Osteoblast (primary cell): Measurements from ENCODE around the gene PCDH15. TPM values are rescaled to one million over a fixed set of nuclear protein-coding genes. Genes with fewer than 3 reads are reported as not detected.

ENCODE experiments used
- DNase-seq: peaks from one replicate; pipeline ENCODE4 v3.0.0; 2011; ENCODE audit warnings: low spot score, mixed read lengths; ENCODE audit not compliant: insufficient read length; ENCODE audit errors: missing footprints
- H2AFZ ChIP-seq: 2 replicates; pipeline ENCODE4 v1.6.0; 2011; ENCODE audit warnings: mild to moderate bottlenecking, low read length
- H3K27ac ChIP-seq: 2 replicates; pipeline ENCODE4 v1.5.1; 2011; ENCODE audit warnings: mild to moderate bottlenecking, low read depth, low read length, moderate library complexity
- H3K27me3 ChIP-seq: 2 replicates; pipeline ENCODE4 v1.6.0; 2012; ENCODE audit warnings: mild to moderate bottlenecking, control low read depth, inconsistent platforms, low read length, moderate library complexity; ENCODE audit not compliant: insufficient read depth
- H3K36me3 ChIP-seq: 2 replicates; pipeline ENCODE4 v1.5.1; 2011; ENCODE audit warnings: mild to moderate bottlenecking, low read length, control low read depth, moderate library complexity; ENCODE audit not compliant: insufficient read depth
- H3K4me1 ChIP-seq: 2 replicates; pipeline ENCODE4 v1.5.1; 2011; ENCODE audit warnings: mild to moderate bottlenecking, low read length, control low read depth, moderate library complexity; ENCODE audit not compliant: insufficient read depth
- H3K4me2 ChIP-seq: 2 replicates; pipeline ENCODE4 v1.6.0; 2011; ENCODE audit warnings: mild to moderate bottlenecking, low read length; ENCODE audit not compliant: insufficient read depth
- H3K4me3 ChIP-seq: fragments of 200-600 bp; sonication (generic); 3 replicates; pipeline ENCODE4 v1.5.1; 2012; ENCODE audit warnings: mild to moderate bottlenecking, low read length, inconsistent platforms; ENCODE audit not compliant: insufficient read depth
- H3K79me2 ChIP-seq: 2 replicates; pipeline ENCODE4 v1.6.0; 2012; ENCODE audit warnings: mild to moderate bottlenecking, low read length, control low read depth, inconsistent platforms; ENCODE audit not compliant: insufficient read depth
- H3K9me3 ChIP-seq: 2 replicates; pipeline ENCODE4 v1.5.1; 2011; ENCODE audit warnings: low read depth, low read length, control low read depth
- H4K20me1 ChIP-seq: 2 replicates; pipeline ENCODE4 v1.6.0; 2012; ENCODE audit warnings: mild to moderate bottlenecking, low read length, control low read depth; ENCODE audit not compliant: insufficient read depth
- total RNA-seq: library from RNA; depleted of rRNA; stranded (reverse); fragments of >200 nt; gene quantifications from 2 replicates; pipeline ENCODE4 v1.2.3, GENCODE V29; 2012
- TF ChIP-seq, protein P1 (sequence below): IDR thresholded peaks from 2 replicates; pipeline ENCODE4 v1.5.1; 2011; ENCODE audit warnings: mild to moderate bottlenecking, low read depth, low read length, moderate library complexity; ENCODE audit errors: extremely low read depth

PCDH15 gene
- total RNA-seq, 1 donor: not detected

DNA sequence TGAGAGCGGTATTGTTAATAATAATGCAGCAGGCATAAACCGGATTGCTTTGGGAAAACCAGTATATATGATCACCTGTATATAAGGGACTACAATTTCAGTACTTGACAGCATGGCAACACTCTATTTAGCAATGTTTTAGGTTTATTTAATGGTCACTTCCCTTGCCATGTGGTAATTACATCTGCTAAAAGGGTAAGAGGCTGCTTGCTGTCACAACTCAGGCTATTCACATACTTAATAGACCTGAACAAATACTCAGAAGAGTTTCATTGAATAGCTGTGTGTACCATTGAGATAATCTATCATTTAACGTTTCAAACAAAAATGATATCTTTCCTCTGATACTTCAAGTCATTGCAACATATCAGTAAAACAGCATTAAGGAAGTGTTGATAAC, 90.1 kb downstream of the PCDH15 start:
- no peak for DNase-seq
- H3K36me3 ChIP-seq: no peaks in the 10 kb centered on the region
- no peaks in the 10 kb centered on the region for H3K27me3 ChIP-seq
- H3K4me2 ChIP-seq: no peak overlapping the region
- H4K20me1 ChIP-seq: no peaks in the 10 kb centered on the region
- no peaks in the 10 kb centered on the region for H3K79me2 ChIP-seq
- no peak overlapping the region for H3K27ac ChIP-seq
- H3K4me3 ChIP-seq: no peak overlapping the region
- TF ChIP-seq, protein P1, sequence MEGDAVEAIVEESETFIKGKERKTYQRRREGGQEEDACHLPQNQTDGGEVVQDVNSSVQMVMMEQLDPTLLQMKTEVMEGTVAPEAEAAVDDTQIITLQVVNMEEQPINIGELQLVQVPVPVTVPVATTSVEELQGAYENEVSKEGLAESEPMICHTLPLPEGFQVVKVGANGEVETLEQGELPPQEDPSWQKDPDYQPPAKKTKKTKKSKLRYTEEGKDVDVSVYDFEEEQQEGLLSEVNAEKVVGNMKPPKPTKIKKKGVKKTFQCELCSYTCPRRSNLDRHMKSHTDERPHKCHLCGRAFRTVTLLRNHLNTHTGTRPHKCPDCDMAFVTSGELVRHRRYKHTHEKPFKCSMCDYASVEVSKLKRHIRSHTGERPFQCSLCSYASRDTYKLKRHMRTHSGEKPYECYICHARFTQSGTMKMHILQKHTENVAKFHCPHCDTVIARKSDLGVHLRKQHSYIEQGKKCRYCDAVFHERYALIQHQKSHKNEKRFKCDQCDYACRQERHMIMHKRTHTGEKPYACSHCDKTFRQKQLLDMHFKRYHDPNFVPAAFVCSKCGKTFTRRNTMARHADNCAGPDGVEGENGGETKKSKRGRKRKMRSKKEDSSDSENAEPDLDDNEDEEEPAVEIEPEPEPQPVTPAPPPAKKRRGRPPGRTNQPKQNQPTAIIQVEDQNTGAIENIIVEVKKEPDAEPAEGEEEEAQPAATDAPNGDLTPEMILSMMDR: no peak
- no peaks in the 10 kb centered on the region for H3K4me1 ChIP-seq
- H3K9me3 ChIP-seq: no peaks in the 10 kb centered on the region
- no peak overlapping the region for H2AFZ ChIP-seq

DNA sequence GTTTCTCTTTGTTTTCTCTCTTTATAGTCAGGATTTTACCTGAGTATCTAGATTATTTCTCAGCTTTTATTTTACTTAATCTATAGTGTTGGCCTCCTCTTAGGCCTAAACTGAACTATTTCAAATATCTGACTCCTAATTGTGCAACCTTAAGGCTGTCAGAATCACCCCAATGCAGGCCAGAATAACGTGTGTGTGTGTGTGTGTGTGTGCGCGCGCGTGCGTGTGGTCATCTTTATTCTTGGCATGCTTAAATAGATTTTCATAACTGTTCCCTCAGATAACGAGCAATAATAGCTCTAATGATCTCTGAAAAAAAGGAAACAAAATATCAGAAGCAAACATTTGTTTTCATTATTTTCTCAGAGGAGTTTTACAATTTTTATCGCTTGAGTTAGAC, 92.4 kb downstream of the PCDH15 start:
- TF ChIP-seq, protein P1: no peak
- H3K4me3 ChIP-seq: no peak overlapping the region
- H3K36me3 ChIP-seq: no peaks in the 10 kb centered on the region
- H2AFZ ChIP-seq: no peak overlapping the region
- peaks cover 3% of the 10 kb centered on the region for H3K9me3 ChIP-seq
- H3K4me1 ChIP-seq: no peaks in the 10 kb centered on the region
- no peaks in the 10 kb centered on the region for H3K27me3 ChIP-seq
- H3K4me2 ChIP-seq: no peak overlapping the region
- H4K20me1 ChIP-seq: no peaks in the 10 kb centered on the region
- no peak for DNase-seq
- H3K79me2 ChIP-seq: no peaks in the 10 kb centered on the region
- no peak overlapping the region for H3K27ac ChIP-seq

DNA sequence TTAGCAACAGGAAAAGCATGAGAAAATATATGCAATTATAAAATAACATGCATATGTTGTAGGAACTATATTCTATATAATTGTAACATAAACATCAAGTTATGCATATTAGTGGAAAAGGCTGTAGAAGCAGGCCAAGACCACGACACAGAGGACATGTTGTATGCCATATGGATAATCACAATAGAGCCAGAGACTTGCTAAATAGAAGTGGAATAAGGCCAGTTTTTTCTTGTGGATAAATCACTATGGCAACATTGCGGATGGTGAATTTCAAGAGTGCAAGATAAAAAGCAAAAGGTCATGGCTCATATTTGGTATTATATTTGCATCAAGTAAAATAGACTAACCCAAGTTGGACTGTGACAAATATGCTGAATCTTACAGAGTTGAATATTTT, 93.0 kb downstream of the PCDH15 start:
- Histone ChIP-seq H4K20me1 (no peaks in the 10 kb centered on the region), H3K27ac (no peak overlapping the region), H3K36me3 (no peaks in the 10 kb centered on the region), H3K27me3 (no peaks in the 10 kb centered on the region), H3K4me2 (no peak overlapping the region), H3K4me1 (no peaks in the 10 kb centered on the region), H2AFZ (no peak overlapping the region), H3K9me3 (peaks cover 5% of the 10 kb centered on the region), H3K79me2 (no peaks in the 10 kb centered on the region), H3K4me3 (no peak overlapping the region)
- DNase-seq: no peak
- TF ChIP-seq, protein P1: no peak

GRCh38 chr10:54702583-54703485, 98.2 kb downstream of the PCDH15 start:
- Histone ChIP-seq H3K4me2 (no peak overlapping the region), H3K9me3 (peaks cover 10% of the 10 kb centered on the region)
- no peak for DNase-seq

More at GRCh38 chr10:54702583-54703485, 98.2 kb downstream of the PCDH15 start:
- no peaks in the 10 kb centered on the region for H3K79me2 ChIP-seq
- H3K36me3 ChIP-seq: no peaks in the 10 kb centered on the region
- no peaks in the 10 kb centered on the region for H3K27me3 ChIP-seq
- TF ChIP-seq, protein P1: no peak
- no peaks in the 10 kb centered on the region for H4K20me1 ChIP-seq
- H3K4me3 ChIP-seq: no peak overlapping the region
- H3K27ac ChIP-seq: no peak overlapping the region
- no peaks in the 10 kb centered on the region for H3K4me1 ChIP-seq
- no peak overlapping the region for H2AFZ ChIP-seq
